OCI-LY1 (cell line): Measurements from ENCODE around the gene AFAP1L1.

Source experiments
- EZH2 ChIP-seq: fragments of 200-600 bp; sonication (generic), shearing (Covaris generic); IDR thresholded peaks from 2 replicates; pipeline ENCODE4 v1.8.0; 2017; ENCODE audit warnings: borderline replicate concordance, mixed run types, mild to moderate bottlenecking, antibody characterized with exemption, low read length, moderate library complexity, mixed read lengths
- TF ChIP-seq, protein P1 (sequence below): fragments of 200-600 bp; sonication (generic), shearing (Covaris generic); IDR thresholded peaks from 2 replicates; pipeline ENCODE4 v1.5.1; 2017; ENCODE audit warnings: mild to moderate bottlenecking, antibody characterized with exemption, low read length, moderate library complexity, mixed read lengths

DNA sequence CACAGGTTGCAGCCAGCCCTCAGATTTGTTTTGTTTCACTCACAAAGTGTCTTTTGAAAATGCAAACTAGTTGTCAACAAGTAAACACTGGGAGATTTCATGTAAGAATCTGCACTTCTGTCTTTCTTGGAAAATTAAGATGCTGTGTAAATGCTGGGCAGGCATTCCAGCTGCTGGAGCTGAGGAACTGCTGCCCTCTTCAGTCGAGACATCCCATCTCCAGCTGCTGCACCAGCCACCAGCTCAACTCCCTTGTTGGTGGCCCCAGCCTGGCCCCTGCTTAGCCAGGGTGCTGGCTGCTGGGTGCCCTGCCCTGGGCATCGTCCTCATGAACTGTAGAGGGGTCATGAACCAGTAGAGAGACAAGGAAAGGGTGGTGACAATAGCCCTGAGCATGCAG is 33.1 kb upstream of the AFAP1L1 start:
- TF ChIP-seq, protein P1, sequence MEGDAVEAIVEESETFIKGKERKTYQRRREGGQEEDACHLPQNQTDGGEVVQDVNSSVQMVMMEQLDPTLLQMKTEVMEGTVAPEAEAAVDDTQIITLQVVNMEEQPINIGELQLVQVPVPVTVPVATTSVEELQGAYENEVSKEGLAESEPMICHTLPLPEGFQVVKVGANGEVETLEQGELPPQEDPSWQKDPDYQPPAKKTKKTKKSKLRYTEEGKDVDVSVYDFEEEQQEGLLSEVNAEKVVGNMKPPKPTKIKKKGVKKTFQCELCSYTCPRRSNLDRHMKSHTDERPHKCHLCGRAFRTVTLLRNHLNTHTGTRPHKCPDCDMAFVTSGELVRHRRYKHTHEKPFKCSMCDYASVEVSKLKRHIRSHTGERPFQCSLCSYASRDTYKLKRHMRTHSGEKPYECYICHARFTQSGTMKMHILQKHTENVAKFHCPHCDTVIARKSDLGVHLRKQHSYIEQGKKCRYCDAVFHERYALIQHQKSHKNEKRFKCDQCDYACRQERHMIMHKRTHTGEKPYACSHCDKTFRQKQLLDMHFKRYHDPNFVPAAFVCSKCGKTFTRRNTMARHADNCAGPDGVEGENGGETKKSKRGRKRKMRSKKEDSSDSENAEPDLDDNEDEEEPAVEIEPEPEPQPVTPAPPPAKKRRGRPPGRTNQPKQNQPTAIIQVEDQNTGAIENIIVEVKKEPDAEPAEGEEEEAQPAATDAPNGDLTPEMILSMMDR, result no peak
- no peak for TF ChIP-seq EZH2
